SJSA1 (cell line): ENCODE measurements around the gene ACTR10. TPM values are rescaled to one million over a fixed set of nuclear protein-coding genes. Genes with fewer than 3 reads are reported as not detected.

Experiments
- DNase-seq, 2 experiments: peaks; one replicate each; pipeline ENCODE4 v3.0.0-alpha.2; 2015 to 2020; ENCODE audit warnings: low spot score in 2 of 2, low read depth in 1 of 2
- H3K27ac ChIP-seq: fragments of 250-450 bp; sonication (Bioruptor Pico); 2 replicates; pipeline ENCODE4 v1.5.1; 2020; ENCODE audit warnings: mild to moderate bottlenecking, moderate library complexity
- H3K27me3 ChIP-seq: fragments of 250-450 bp; sonication (Bioruptor Pico); replicated peaks from 2 replicates; pipeline ENCODE4 v1.5.1; 2020; ENCODE audit warnings: mild to moderate bottlenecking, moderate library complexity
- H3K36me3 ChIP-seq: fragments of 250-450 bp; sonication (Bioruptor Pico); 2 replicates; pipeline ENCODE4 v1.5.1; 2020; ENCODE audit warnings: mild to moderate bottlenecking
- H3K4me1 ChIP-seq: fragments of 250-450 bp; sonication (Bioruptor Pico); replicated peaks from 2 replicates; pipeline ENCODE4 v1.6.1; 2021; ENCODE audit warnings: mild to moderate bottlenecking
- H3K4me3 ChIP-seq: fragments of 250-450 bp; sonication (Bioruptor Pico); 2 replicates; pipeline ENCODE4 v1.5.1; 2020; ENCODE audit warnings: mild to moderate bottlenecking
- H3K9me3 ChIP-seq: fragments of 250-450 bp; sonication (Bioruptor Pico); replicated peaks from 2 replicates; pipeline ENCODE4 v1.5.1; 2020; ENCODE audit warnings: mild to moderate bottlenecking
- total RNA-seq: library from RNA; depleted of rRNA; stranded (reverse); fragments of >200 nt; shearing (Covaris generic); gene quantifications from 2 replicates; pipeline ENCODE4 v1.2.3, GENCODE V29; 2014; rRNA removed

Gene ACTR10
- 79.8 and 82.6 TPM in 2 replicates for total RNA-seq

- H3K9me3 ChIP-seq, result no peaks in the 10 kb centered on the region
- peaks cover 8% of the 10 kb centered on the region; the same call in 1 of the 2 replicates for H3K27me3 ChIP-seq
- peak; percentile 77 to 87 for DNase-seq
- peak within 1 kb of the TSS; percentile 95 for H3K27ac ChIP-seq
- peaks cover 9% of the 10 kb centered on the region for H3K36me3 ChIP-seq
- H3K4me1 ChIP-seq, result peaks cover 10% of the 10 kb centered on the region; the same call in 1 of the 2 replicates
- H3K4me3 ChIP-seq, result peak within 1 kb of the TSS; percentile 92
These were observed at the start of gene ACTR10 for GRCh38 chr14:58199726-58200479. TSS of gene ACTR10 (plus strand) at chr14:58200149. CDS start at chr14:58200218, 69 bp downstream.

DNA sequence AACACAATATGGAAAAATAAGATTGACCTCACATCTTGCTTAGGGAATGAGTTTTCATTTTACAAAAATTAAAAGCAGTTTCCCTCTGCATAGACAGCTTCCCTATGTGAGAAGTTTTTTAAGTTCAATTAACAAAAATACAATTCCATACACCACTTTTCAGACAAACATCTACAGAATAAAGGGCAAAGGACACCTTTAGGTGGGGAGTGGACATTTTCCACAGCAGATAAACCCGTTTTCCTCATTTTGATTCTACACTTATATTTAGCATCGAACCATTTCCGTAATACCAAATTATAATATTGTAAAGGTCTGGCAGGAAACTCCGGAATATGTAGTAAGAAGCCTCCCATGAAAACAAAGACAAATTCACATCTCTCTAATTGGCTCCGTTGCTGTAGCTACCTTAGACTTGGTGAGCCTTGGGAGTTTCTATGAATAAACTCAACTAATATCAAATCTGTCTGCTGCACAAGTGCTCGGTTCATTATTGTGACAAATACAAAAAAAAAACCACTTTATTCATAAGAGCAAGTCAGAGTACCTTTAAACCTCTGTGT, 49.6 kb upstream of the ACTR10 start:
- Histone ChIP-seq H3K27ac (no peak overlapping the region), H3K36me3 (no peaks in the 10 kb centered on the region; the same call in 1 of the 2 replicates), H3K4me1 (peaks cover 10% of the 10 kb centered on the region), H3K9me3 (peaks cover 3% of the 10 kb centered on the region; the same call in 1 of the 2 replicates), H3K27me3 (peaks cover 66% of the 10 kb centered on the region), H3K4me3 (no peak overlapping the region)
- DNase-seq, result no peak

GRCh38 chr14:58151133-58152013, 48.6 kb upstream of the ACTR10 start:
- Histone ChIP-seq H3K4me3 (peak overlapping the region; percentile 52), H3K4me1 (peaks cover 10% of the 10 kb centered on the region), H3K36me3 (no peaks in the 10 kb centered on the region; the same call in 1 of the 2 replicates), H3K9me3 (peaks cover 3% of the 10 kb centered on the region; the same call in 1 of the 2 replicates), H3K27ac (no peak overlapping the region), H3K27me3 (peaks cover 57% of the 10 kb centered on the region)
- peak in 1 of 2 experiments; percentile 34 for DNase-seq

GRCh38 chr14:58152014-58152857, 47.7 kb upstream of the ACTR10 start, which contains the start of gene ARMH4:
TSS of gene ARMH4 (minus strand) at chr14:58152213. CDS start at chr14:58139358, 12,855 bp downstream.
- H3K27ac ChIP-seq, result no peak within 1 kb of the TSS
- peak within 1 kb of the TSS; percentile 52 for H3K4me3 ChIP-seq
- peak; percentile 46 to 75 for DNase-seq
- H3K27me3 ChIP-seq, result peaks cover 52% of the 10 kb centered on the region
- H3K4me1 ChIP-seq, result peaks cover 10% of the 10 kb centered on the region
- no peaks in the 10 kb centered on the region; the same call in 1 of the 2 replicates for H3K36me3 ChIP-seq
- H3K9me3 ChIP-seq, result peaks cover 3% of the 10 kb centered on the region; the same call in 1 of the 2 replicates

DNA sequence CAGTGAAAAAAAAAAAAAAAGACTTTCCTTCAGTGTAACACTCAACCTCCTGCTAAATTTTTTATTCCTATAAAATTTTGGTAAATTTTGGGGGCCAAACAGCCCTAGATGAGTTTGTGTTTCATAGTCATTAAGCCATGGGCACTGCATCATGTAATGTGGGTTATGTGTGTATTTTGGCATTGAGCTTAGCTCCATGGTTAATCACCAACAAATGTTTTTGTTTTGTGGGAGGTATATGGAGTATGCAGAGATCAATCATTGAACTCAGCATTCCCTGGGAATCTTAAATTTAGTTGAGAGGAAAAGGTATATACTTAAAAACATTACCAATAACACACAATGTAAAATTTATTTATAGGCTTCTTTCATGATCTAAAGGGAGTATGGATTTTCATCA, 39.4 kb upstream of the ACTR10 start:
- no peak for DNase-seq
- no peak overlapping the region for H3K27ac ChIP-seq
- H3K4me3 ChIP-seq, result no peak overlapping the region
- no peaks in the 10 kb centered on the region for H3K9me3 ChIP-seq
- no peaks in the 10 kb centered on the region for H3K36me3 ChIP-seq
- no peaks in the 10 kb centered on the region; the same call in none of the 2 replicates for H3K27me3 ChIP-seq
- no peaks in the 10 kb centered on the region for H3K4me1 ChIP-seq

DNA sequence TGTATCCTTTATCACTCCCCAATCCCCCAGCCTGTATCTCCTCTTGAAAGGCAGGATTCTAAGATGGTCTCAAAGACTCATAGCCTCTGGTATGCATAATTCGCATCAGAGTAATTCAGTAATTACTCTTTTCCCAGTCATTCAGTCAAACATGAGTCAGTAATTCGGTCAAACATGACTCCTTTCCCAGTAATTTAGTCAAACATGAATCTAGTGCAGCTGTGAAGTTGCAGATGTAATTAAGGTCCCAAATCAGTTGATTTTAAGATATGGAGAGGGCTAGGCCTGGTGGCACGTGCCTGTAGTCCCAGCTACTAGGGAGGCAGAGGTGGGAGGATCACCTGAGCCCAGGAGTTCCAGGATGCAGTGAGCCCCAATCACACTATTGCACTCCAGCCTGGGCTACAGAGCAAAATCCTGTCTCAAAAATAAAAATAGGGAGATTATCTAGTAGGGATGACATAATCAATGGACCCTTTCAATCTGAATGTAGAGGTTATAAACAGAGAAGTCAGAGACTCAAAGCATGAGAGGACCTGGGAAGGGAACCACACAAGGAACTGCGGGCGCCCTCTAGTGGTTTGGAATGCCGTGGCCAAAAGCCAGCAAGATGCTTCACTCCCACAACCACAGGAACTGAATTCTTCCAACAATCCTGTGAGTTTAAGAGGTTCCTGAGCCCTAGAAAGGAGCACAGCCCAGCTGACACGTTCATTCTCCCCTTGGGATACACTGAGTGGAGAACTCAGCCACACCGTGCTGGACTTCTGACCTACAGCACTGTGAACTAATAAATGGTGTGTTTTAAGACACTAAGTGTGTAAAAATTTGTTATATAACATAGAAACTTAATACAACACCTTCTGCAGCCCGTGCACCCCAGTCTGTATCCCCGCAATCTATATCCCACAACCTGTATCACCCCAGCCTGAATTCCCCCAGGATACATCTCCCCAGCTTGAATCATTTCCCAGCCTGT, 33.7 kb upstream of the ACTR10 start:
- Histone ChIP-seq H3K4me3 (no peak overlapping the region), H3K27ac (no peak overlapping the region)

DNA sequence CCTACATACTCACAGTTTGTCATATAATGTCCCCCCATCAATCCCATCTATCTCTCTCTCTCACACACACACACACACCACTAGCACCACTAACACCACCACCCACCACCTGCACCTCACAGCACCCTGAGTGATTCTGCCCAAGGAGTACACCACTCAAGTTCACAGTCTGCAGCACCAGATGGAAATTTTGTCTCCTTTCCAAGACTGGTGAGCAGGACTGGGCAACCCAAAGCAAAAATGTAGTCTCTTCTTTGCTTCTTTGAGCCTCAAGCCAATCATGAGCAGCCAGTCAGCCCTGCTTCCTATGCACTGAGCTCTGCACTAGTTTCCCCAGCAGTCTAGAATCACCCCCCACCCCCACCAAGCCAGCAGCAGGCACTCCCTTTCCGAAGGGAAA, 32.9 kb upstream of the ACTR10 start:
- no peaks in the 10 kb centered on the region for H3K27me3 ChIP-seq
- H3K4me3 ChIP-seq, result no peak overlapping the region
- no peak overlapping the region for H3K27ac ChIP-seq
- DNase-seq, result no peak
- no peaks in the 10 kb centered on the region for H3K36me3 ChIP-seq
- H3K4me1 ChIP-seq, result no peaks in the 10 kb centered on the region
- no peaks in the 10 kb centered on the region for H3K9me3 ChIP-seq

More for the DNA sequence above, 33.7 kb upstream of the ACTR10 start:
- H3K9me3 ChIP-seq, result no peaks in the 10 kb centered on the region
- no peaks in the 10 kb centered on the region for H3K4me1 ChIP-seq
- DNase-seq, result peak; percentile 37 to 77
- H3K27me3 ChIP-seq, result no peaks in the 10 kb centered on the region
- H3K36me3 ChIP-seq, result no peaks in the 10 kb centered on the region

DNA sequence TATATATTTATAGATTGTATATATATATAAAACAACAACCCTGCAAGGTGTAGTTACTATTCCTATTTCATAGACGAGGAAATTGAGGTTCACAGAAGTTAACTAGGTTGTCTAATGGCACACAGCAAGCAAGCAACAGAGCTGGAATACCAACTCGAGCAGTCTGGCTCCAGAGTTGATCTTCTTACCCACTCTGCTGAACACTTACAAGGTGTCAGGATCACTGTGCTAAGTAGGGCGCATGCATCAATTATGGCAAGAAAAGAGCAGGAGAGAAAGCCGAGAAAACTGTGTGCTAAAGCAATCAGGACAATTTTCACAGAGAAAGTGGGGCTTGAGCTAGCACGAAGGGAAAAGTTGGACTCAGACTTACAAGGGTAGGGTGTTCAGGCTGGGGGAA, 32.1 kb upstream of the ACTR10 start:
- no peak overlapping the region for H3K27ac ChIP-seq
- H3K4me1 ChIP-seq, result no peaks in the 10 kb centered on the region
- no peaks in the 10 kb centered on the region for H3K27me3 ChIP-seq
- H3K4me3 ChIP-seq, result no peak overlapping the region
- DNase-seq, result no peak
- H3K36me3 ChIP-seq, result no peaks in the 10 kb centered on the region
- H3K9me3 ChIP-seq, result no peaks in the 10 kb centered on the region

GRCh38 chr14:58171090-58171489, 28.9 kb upstream of the ACTR10 start:
- no peak overlapping the region for H3K27ac ChIP-seq
- no peak overlapping the region for H3K4me3 ChIP-seq
- no peaks in the 10 kb centered on the region for H3K9me3 ChIP-seq

GRCh38 chr14:58177125-58177524, 22.8 kb upstream of the ACTR10 start:
- Histone ChIP-seq H3K4me3 (no peak overlapping the region), H3K27ac (no peak overlapping the region), H3K9me3 (no peaks in the 10 kb centered on the region), H3K27me3 (0 out of 2 replicates have a peak, but pooled peaks cover 3% of the 10 kb centered on the region), H3K36me3 (no peaks in the 10 kb centered on the region), H3K4me1 (no peaks in the 10 kb centered on the region)
- DNase-seq, result no peak

More at GRCh38 chr14:58171090-58171489, 28.9 kb upstream of the ACTR10 start:
- Histone ChIP-seq H3K4me1 (no peaks in the 10 kb centered on the region), H3K27me3 (no peaks in the 10 kb centered on the region), H3K36me3 (no peaks in the 10 kb centered on the region)
- DNase-seq, result peak; percentile 34 to 67

GRCh38 chr14:58189176-58189575, 10.8 kb upstream of the ACTR10 start:
- no peak for DNase-seq
- Histone ChIP-seq H3K36me3 (no peaks in the 10 kb centered on the region), H3K27me3 (peaks cover 9% of the 10 kb centered on the region; the same call in 1 of the 2 replicates), H3K27ac (no peak overlapping the region), H3K4me3 (no peak overlapping the region), H3K4me1 (no peaks in the 10 kb centered on the region), H3K9me3 (no peaks in the 10 kb centered on the region)
